Activated T-cell treated with anti-CD3 and anti-CD28 coated beads for 1 hour (primary cell): ENCODE results near the gene ZDHHC19.
"Not testable (repeated sequence)": the region's sequence is repeated elsewhere in the genome, so short reads cannot be mapped to it uniquely, and the experiment has no call there.

ENCODE experiments used
- DNase-seq: peaks from one replicate; pipeline ENCODE4 v3.0.0-alpha.2; 2020; ENCODE audit warnings: low read depth

Gene ZDHHC19

DNA sequence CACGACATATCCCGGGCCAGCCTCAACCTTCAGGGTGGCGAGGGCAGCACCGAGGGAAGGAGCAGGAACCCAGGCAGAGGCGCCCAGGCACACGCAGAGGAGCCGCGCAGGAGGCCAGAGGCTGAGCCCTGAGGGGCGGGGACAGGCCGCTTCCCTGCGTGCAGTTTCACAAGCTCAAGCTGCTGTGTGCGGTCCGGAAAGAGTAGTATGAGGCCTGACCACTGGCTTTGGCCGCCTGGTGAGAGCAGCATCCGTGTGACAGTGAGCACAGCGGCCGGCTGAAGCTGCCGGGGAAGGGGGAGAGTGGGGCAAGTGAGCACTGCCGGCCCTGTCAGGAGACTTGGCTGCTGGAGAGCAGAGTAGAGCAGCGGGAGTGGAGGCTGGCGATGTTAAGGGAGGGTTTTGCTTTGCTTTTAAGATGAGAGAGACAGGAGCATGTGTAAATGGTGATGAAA, 8.7 kb downstream of the ZDHHC19 start:
- no peak for DNase-seq

DNA sequence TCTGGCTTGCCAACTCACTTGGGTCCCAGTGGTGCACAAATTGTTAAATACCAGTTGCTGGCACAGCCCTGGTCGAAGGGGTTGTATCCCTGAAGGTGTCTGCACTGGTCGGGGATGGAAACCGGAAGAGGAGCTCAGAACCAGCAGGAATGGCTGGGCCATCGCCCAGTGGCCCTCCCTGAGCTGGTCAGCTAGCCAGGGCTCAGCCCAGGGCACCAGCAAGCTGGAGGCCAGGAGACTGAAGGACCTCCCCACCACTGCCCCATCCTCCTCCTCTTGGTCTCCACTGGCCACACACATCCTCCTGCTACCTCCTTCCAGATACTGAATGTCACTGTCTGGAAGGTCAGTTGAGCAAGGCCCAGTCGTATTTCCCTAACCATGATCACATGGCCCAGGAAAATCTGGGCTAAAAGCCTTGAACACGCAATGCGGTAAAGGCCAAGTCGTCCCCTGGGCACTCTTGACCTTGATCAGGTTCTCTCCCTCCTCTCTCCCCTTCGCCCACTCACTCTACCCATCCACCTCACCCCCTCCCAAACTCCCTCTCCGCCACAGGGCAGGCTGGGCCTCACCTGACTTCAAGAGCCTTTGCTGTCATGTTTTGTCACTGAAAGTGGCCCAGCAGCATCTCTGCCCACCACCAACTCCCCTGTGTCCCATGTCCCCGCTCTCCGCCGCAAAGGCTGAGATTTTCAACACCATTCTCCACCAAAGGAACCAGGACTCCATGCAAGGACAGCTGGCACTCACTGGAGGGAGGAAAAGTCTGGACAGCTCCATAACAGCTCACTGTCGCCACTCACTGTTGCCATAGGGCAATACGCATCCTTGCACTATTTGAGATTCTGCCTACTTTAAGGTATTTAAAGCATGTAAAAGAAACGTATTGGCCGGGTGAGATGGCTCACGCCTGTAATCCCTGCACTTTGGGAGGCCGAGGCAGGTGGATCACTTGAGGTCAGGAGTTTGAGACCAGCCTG, 12.1 kb downstream of the ZDHHC19 start:
- DNase-seq = no peak

DNA sequence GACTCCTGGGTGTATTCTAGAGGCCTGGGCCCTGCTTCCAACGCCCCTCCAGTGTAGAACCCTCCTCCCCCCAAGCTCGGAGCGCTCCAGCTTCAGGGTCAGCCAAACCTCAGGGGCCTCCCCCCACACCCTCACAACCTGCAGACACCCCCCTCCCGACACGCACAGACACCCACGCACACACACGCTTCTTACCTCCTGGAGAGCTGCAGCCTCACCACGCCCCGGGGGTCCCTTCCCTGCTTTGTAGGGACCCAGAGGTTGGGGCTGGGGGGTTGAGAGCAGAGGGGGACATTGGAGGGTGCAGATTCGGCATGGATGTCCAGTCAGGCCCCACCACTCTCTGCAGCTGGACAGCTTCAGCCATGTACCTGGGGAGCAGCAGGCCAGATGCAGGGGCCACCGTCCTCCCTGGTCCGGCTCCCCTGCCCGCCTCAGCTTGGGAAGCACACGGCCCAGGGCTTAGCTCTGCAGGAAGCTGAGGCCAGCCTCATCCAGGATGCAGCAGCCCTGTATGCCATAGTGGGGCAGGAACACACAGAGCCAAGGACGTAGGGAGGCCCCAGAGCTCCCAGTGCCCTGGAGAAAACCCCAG, 13.0 kb downstream of the ZDHHC19 start:
- no peak for DNase-seq

DNA sequence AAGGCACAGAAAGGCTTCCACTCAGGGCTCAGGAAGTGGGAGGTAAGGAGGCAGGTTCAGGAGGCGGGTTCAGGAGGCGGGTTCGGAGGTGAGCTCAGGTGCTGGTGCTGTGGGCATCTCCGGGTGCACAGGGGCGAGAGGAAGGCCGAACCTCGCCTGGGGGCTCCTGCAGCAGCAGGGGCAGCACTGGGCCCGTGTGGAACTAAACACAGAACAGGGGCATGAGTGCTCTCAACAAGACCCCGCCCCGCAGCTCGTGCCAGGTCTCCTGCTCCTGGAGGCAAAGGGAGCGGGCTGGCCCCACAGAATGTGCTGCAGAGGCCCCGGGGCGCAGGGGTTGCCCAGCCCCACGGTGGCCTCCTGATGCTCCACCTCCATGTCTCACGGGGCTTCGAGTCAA, 13.7 kb downstream of the ZDHHC19 start:
- no peak for DNase-seq

GRCh38 chr3:196195664-196196265, 15.4 kb downstream of the ZDHHC19 start:
- DNase-seq = no peak

DNA sequence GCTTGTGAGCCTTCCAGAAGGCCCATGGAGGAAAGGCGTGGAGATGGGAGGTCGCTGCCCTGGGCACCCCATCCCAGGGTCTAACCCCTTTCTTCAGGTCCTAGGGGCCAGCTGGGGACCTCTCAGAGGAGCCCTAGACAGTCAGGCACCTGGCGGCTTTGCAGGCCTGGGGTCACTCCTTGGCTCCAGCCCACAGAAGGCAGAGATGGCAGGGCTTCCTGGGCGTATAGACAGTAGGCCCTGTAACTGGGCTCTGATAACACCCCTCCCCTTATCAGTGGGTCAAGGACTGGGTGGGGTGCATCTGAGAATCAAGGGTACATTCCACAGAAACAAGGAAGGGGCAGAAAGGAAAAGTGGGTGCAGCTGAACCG, 16.7 kb downstream of the ZDHHC19 start:
- DNase-seq = no peak

- DNase-seq = no peak
These were observed 17.3 kb downstream of the ZDHHC19 start for GRCh38 chr3:196193736-196194541.

DNA sequence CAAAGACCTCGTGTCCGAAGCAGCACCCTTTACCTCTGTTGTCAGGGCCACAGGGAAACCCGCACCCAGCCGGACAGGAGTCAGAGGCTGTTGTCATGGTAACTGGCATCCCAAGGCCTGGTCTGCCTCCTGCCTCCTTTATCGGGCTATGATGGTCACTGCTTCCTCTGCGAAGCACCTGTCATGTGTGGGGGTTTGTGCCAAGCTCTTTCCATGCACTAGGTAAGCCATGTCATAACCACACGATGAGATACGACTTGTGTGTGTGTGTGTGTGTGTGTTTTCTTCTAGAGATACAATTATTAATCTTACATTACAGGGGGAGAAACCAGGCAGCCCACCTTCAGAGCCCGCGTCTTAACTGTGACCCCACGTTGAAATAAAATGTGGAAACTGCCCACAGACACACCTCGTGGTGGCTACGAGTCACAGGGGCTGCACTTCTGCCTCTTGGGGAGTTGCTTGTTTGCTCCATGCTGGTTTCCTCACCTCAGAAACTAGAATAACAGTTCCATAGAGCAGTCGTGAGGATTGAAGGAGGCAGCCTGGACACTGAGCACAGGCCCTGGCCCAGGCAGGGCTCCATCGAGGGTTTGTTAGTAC, 18.0 kb downstream of the ZDHHC19 start:
- DNase-seq = no peak

DNA sequence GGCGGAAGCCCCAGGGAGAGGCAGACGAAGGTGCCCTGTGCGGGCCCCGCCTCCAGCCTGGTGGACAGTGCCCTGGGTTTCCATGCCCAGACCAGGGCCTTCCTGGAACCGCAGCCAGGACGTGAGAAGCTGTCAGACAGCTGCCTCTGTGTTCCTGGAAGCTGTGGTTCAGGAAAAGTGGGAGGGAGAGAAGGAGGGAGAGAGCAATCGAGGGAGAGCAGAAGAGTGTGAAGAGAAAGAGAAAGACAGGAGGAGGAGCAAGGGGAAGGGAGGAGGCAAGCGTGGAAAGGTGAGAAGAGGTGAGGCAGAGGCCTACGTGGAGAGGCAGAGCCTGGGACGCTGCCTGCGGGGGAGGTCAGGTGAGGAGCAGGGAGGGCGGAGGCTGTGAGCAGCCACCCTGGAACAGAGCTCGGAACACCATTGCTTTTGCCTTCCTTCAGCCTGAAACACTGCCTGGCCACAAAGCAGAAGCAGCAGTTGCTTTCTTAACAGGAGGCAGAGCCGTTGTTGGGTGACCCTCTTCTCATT, 18.6 kb downstream of the ZDHHC19 start:
- no peak for DNase-seq

DNA sequence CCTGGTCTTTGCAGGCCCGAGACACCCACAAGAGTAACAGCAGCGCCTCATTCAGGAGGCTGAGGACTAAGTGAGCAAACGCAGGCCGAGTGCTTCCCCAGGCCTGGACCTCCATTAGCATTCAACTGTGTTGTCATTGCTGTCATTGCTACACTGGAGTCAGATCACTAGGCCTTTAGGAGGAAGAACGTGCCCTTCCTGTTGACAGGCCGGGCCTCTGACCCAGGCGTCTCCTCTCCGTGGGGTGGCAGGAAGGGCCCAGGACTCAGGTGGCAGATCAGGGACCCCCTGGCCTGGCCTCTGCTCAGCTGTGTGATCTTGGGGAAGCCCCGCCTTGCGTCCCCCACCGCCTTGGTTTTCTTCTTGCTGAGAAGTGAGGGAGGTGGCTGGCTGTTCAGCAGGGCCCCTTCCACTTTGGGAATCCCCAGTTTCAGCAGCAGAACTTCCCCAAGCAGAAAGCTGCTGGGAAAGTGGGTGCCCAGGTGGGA, 19.1 kb downstream of the ZDHHC19 start:
- no peak for DNase-seq

GRCh38 chr3:196189566-196190347, 21.4 kb downstream of the ZDHHC19 start:
- no peak for DNase-seq

- DNase-seq = no peak
These were observed 24.3 kb downstream of the ZDHHC19 start for GRCh38 chr3:196186651-196187573.

GRCh38 chr3:196184881-196185280, 26.3 kb downstream of the ZDHHC19 start:
- DNase-seq = no peak

DNA sequence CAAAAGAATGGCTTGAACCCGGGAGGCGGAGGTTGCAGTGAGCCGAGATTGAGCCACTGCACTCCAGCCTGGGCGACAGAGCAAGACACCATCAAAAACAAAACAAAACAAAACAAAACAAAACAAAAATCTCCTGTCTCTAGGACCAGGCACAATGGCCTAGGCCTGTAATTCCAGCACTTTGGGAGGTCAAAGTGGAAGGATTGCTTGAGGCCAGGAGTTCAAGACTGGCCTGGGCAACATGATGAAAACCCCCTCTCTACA, 27.1 kb downstream of the ZDHHC19 start:
- DNase-seq = not testable (repeated sequence)

- no peak for DNase-seq
These were observed 30.1 kb downstream of the ZDHHC19 start for GRCh38 chr3:196181127-196181546.

GRCh38 chr3:196180346-196180745, 30.9 kb downstream of the ZDHHC19 start:
- no peak for DNase-seq

DNA sequence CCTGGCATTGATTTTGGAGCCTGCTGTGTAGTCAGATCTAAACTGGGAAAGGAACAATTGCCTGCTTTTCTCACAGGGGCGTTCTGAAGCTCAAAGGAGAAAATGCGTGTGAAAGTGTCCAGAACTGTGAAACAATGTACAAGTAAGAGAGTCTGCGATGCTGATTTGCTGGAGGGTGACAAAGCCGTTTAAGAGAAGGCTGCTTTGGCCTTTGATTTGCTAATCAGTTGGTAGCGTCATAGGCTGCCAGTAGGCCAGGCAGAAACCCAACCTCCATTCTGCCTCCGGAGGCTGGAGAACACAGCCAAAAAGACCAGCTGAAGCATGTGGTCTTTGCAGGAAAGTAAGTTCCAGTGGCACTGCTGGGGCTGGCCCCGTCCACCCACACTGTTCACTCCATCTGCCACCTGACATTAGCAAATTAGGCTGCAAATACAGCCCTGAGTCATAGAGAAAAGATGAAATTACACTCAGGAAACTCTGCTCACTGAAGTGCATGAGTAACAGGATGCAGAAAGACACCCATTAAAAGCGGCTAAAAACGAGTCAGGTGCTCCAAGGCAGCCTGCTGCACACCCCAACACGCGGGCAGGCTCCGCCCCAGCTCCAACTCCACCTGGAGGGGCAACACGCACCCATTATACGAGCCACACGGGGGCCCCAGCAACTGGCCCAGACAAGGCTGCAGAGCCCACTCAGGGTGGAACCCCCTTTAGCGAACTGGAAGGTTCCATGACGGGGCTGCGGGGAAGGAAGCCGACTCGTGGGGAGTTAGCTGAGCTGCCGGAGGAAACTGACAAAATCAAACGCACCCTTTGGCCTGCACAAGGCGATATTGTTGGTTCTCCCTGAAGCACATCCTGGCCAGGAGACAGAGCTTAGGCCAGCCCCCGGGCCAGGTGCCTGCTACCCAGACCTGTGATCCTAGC, 31.6 kb downstream of the ZDHHC19 start:
- DNase-seq = peak; percentile 74

GRCh38 chr3:196178993-196179379, 32.2 kb downstream of the ZDHHC19 start:
- DNase-seq = no peak
